ENCODE data around the gene PDHX. TPM values are rescaled to one million over a fixed set of nuclear protein-coding genes. Genes with fewer than 3 reads are reported as not detected.

Gene PDHX
- total and polyA plus RNA-seq, 2 of the 4 experiments (the other 2 are of a cell fraction), result 19.8 to 26.7 TPM

- H4K91ac ChIP-seq (ENCODE audit: insufficient read depth, low read depth, low read length), result peak overlapping the region; percentile 19; the same call in 1 of the 2 replicates
- peak overlapping the region; percentile 37; the same call in 1 of the 2 replicates for H3K18ac ChIP-seq (ENCODE audit: low read depth, low read length)
- peak; percentile 24 for DNase-seq
- H2BK20ac ChIP-seq (ENCODE audit: low read depth, low read length), result peak overlapping the region; percentile 46; the same call in 1 of the 2 replicates
- H4K5ac ChIP-seq (ENCODE audit: low read depth, low read length), result peak overlapping the region; percentile 75; the same call in 1 of the 2 replicates
- no TSS peak for BruUV-seq (replicated peaks)
- ChIA-PET POLR2A (ENCODE audit: unreplicated experiment) (no interaction called here), CTCF (interaction anchor here (0.6 to 0.7 kb wide), 2 partner anchors 70 to 163 kb away, joined by 3 to 4 read pairs; no protein-coding TSS in a partner anchor)
- peak overlapping the region; percentile 26; the same call in 1 of the 2 replicates for H3K56ac ChIP-seq (ENCODE audit: extremely low read depth, insufficient read depth, low read length)
- no peaks in the 10 kb centered on the region for H3K27me3 ChIP-seq (ENCODE audit: control insufficient read depth, insufficient read depth, low read length)
- no peaks in the 10 kb centered on the region for H3K36me3 ChIP-seq (ENCODE audit: control insufficient read depth, insufficient read depth, low read length)
- no peak overlapping the region for H3K9ac ChIP-seq (ENCODE audit: low read depth, low read length)
- H4K20me1 ChIP-seq (ENCODE audit: insufficient read depth, low read length), result no peaks in the 10 kb centered on the region
- peak overlapping the region; percentile 65 for H2BK5ac ChIP-seq (ENCODE audit: low read depth, low read length, poor library complexity, severe bottlenecking)
- H3K27ac ChIP-seq (ENCODE audit: insufficient read depth, low read length), result no peak overlapping the region
- intact Hi-C loops (cut with micrococcal nuclease) (loop anchor here (10.0 kb wide), 1 partner anchor 301 kb away; no protein-coding TSS in a partner anchor), in situ Hi-C loops (cut with MboI; ENCODE audit: low sequenced_read_pairs) (no loop called here), dilution Hi-C loops (cut with HindIII; ENCODE audit: low sequenced_read_pairs, unreplicated experiment) (no loop called here)
- H3K4me1 ChIP-seq (ENCODE audit: control insufficient read depth, insufficient read depth, low read length), result peaks cover 2% of the 10 kb centered on the region
- no peak overlapping the region for H2AK9ac ChIP-seq (replicated peaks; ENCODE audit: low read depth, low read length, poor library complexity)
- no peak overlapping the region for H2AFZ ChIP-seq (replicated peaks; ENCODE audit: low read length, poor library complexity)
- peak overlapping the region in 1 of 2 experiments; percentile 81; a peak in 3 of 4 replicates for H4K8ac ChIP-seq (ENCODE audit: low read depth in 2 of 2, low read length in 2 of 2)
- no peaks in the 10 kb centered on the region for H3K9me3 ChIP-seq (ENCODE audit: control insufficient read depth, insufficient read depth, low read length)
- H3K4me3 ChIP-seq (ENCODE audit: insufficient read depth, low read depth, low read length), result no peak overlapping the region
- H2AK5ac ChIP-seq (ENCODE audit: low read depth, low read length), result peak overlapping the region; percentile 20
- peaks cover 7 to 10% of the 10 kb centered on the region in 2 experiments; a peak in 2 of 4 replicates for H3K79me1 ChIP-seq (ENCODE audit: low read depth in 1 of 2, low read length in 2 of 2)
- H3K9me1 ChIP-seq (ENCODE audit: insufficient read depth, low read length), result peaks cover 5% of the 10 kb centered on the region
- ATAC-seq (ENCODE audit: low read depth), result peak; percentile 63
- peak overlapping the region; percentile 82 for H3K4ac ChIP-seq (ENCODE audit: low read depth, low read length)
- 0 out of 2 replicates have a peak overlapping the region, but pooled peaks have one; percentile 39 for H3K4me2 ChIP-seq (ENCODE audit: low read depth, low read length)
- no CpG with 5 or more reads among the region's 3 CpGs for WGBS, 2 experiments (ENCODE audit: extremely low coverage in 2 of 2, insufficient read length in 1 of 2)
- H3K14ac ChIP-seq (replicated peaks; ENCODE audit: low read depth, low read length), result peak overlapping the region; percentile 81
- H3K23ac ChIP-seq (ENCODE audit: low read depth, low read length), result peak overlapping the region; percentile 88; the same call in 1 of the 2 replicates
- TF ChIP-seq USF2 (IDR thresholded peaks at IDR 0.05; ENCODE audit: low read depth, low read length) (no peak), BHLHE40 (IDR thresholded peaks at IDR 0.05; ENCODE audit: low read depth, low read length) (no peak), CTCF (conservative IDR thresholded peaks at IDR 0.05; ENCODE audit: low read depth, low read length) (no peak), MAZ (IDR thresholded peaks at IDR 0.05; ENCODE audit: borderline replicate concordance, low read depth, low read length) (no peak), CEBPB (IDR thresholded peaks at IDR 0.05; ENCODE audit: low read depth, low read length) (no peak), RAD21 (IDR thresholded peaks at IDR 0.05; ENCODE audit: low read length) (no peak), POLR2A (IDR thresholded peaks at IDR 0.05; ENCODE audit: low read depth, low read length) (no peak), CHD1 (IDR thresholded peaks at IDR 0.05; ENCODE audit: low read depth, low read length) (no peak), MAFK (IDR thresholded peaks at IDR 0.05; ENCODE audit: low read depth, low read length) (no peak), RCOR1 (IDR thresholded peaks at IDR 0.05; ENCODE audit: insufficient replicate concordance, low read length) (no peak), FOS (IDR thresholded peaks at IDR 0.05; ENCODE audit: low read depth, low read length) (no peak), RFX5 (IDR thresholded peaks at IDR 0.05; ENCODE audit: low read depth, low read length) (no peak), NFE2L2 (IDR thresholded peaks at IDR 0.05; ENCODE audit: low read depth, low read length) (no peak), SMC3 (IDR thresholded peaks at IDR 0.05; ENCODE audit: low read depth, low read length) (no peak), ELK1 (IDR thresholded peaks at IDR 0.05; ENCODE audit: borderline replicate concordance, low read depth, low read length) (no peak), MXI1 (IDR thresholded peaks at IDR 0.05; ENCODE audit: borderline replicate concordance, low read depth, low read length) (no peak)
- H2BK15ac ChIP-seq (ENCODE audit: low read depth, low read length), result no peak overlapping the region
- H2BK120ac ChIP-seq (ENCODE audit: low read depth, low read length), result peak overlapping the region; percentile 69
Observed at GRCh38 chr11:35003658-35004057, 87.2 kb downstream of the PDHX start.
